A673 (cell line): ENCODE data around the gene IRF2BP2. TPM values are rescaled to one million over a fixed set of nuclear protein-coding genes. Genes with fewer than 3 reads are reported as not detected.

Source experiments
- BruUV-seq: library from RNA; stranded (reverse); fragments of 400-500 nt; replicated peaks from 2 replicates; lab custom pipeline; 2021; lab: Mats Ljungman, UMichigan
- CTCF ChIA-PET: fragments of 300-600 bp; sonication (Branson Sonifier 250); formaldehyde crosslinking; loops from one replicate; lab custom pipeline; 2022; ENCODE audit warnings: antibody characterized with exemption; lab: Charles Lee
- POLR2A ChIA-PET: fragments of 300-600 bp; sonication (Branson Sonifier 250); formaldehyde crosslinking; loops from one replicate; lab custom pipeline; 2022; ENCODE audit warnings: antibody characterized with exemption; ENCODE audit not compliant: low non-redundant PET; lab: Charles Lee
- DNase-seq: peaks from one replicate; pipeline ENCODE4 v3.0.0-alpha.2; 2015; ENCODE audit warnings: low spot score
- H3K27ac ChIP-seq: fragments of 200-600 bp; sonication (generic); 2 replicates; pipeline ENCODE4 v1.5.1; 2016; ENCODE audit warnings: mixed run types, low read depth, mild to moderate bottlenecking, mixed read lengths, antibody characterized with exemption, low read length; ENCODE audit not compliant: poor library complexity, severe bottlenecking
- H3K27me3 ChIP-seq: fragments of 200-600 bp; sonication (generic); replicated peaks from 2 replicates; pipeline ENCODE4 v1.6.1; 2017; ENCODE audit warnings: mixed run types, low read depth, mild to moderate bottlenecking, mixed read lengths, antibody characterized with exemption, low read length; ENCODE audit not compliant: insufficient read depth, poor library complexity
- H3K36me3 ChIP-seq: fragments of 200-600 bp; sonication (generic); 2 replicates; pipeline ENCODE4 v1.6.1; 2016; ENCODE audit warnings: mixed run types, mild to moderate bottlenecking, mixed read lengths, antibody characterized with exemption, low read length; ENCODE audit not compliant: insufficient read depth, poor library complexity, severe bottlenecking
- H3K4me1 ChIP-seq: fragments of 200-600 bp; sonication (generic); 2 replicates; pipeline ENCODE4 v1.6.1; 2017; ENCODE audit warnings: mixed run types, mild to moderate bottlenecking, mixed read lengths, antibody characterized with exemption, low read length; ENCODE audit not compliant: insufficient read depth, poor library complexity, severe bottlenecking
- H3K4me3 ChIP-seq: fragments of 200-600 bp; sonication (generic); 2 replicates; pipeline ENCODE4 v1.5.1; 2016; ENCODE audit warnings: low read depth, mixed run types, mild to moderate bottlenecking, mixed read lengths, low read length; ENCODE audit not compliant: poor library complexity, severe bottlenecking
- H3K9me3 ChIP-seq: fragments of 200-600 bp; sonication (generic); 2 replicates; pipeline ENCODE4 v1.6.1; 2016; ENCODE audit warnings: mixed run types, low read depth, mild to moderate bottlenecking, mixed read lengths, antibody characterized with exemption, low read length; ENCODE audit not compliant: poor library complexity, severe bottlenecking
- CTCF ChIP-seq: fragments of 300-800, 200-600 bp; sonication (generic); conservative IDR thresholded peaks from 2 replicates; pipeline ENCODE4 v1.5.1; 2017; ENCODE audit warnings: low read depth, mild to moderate bottlenecking, antibody characterized with exemption, low read length, moderate library complexity, mixed read lengths
- EZH2 ChIP-seq: fragments of 200-600 bp; sonication (generic); IDR thresholded peaks from 2 replicates; pipeline ENCODE4 v1.6.1; 2017; ENCODE audit warnings: borderline replicate concordance, low read depth, mild to moderate bottlenecking, mixed read lengths, antibody characterized with exemption, low read length; ENCODE audit not compliant: poor library complexity, severe bottlenecking
- intact Hi-C: fragments of 100-400 bp; cut with micrococcal nuclease; formaldehyde crosslinking; loops from one replicate; pipeline ENCODE4 v1.10.0; 2022; ENCODE audit not compliant: unreplicated experiment
- total RNA-seq: library from RNA; stranded (reverse); gene quantifications from 2 replicates; pipeline ENCODE4 v1.2.3, GENCODE V29; 2021

IRF2BP2 gene
- total RNA-seq, 1 experiment from 2014 or later = 43.8 TPM

DNA sequence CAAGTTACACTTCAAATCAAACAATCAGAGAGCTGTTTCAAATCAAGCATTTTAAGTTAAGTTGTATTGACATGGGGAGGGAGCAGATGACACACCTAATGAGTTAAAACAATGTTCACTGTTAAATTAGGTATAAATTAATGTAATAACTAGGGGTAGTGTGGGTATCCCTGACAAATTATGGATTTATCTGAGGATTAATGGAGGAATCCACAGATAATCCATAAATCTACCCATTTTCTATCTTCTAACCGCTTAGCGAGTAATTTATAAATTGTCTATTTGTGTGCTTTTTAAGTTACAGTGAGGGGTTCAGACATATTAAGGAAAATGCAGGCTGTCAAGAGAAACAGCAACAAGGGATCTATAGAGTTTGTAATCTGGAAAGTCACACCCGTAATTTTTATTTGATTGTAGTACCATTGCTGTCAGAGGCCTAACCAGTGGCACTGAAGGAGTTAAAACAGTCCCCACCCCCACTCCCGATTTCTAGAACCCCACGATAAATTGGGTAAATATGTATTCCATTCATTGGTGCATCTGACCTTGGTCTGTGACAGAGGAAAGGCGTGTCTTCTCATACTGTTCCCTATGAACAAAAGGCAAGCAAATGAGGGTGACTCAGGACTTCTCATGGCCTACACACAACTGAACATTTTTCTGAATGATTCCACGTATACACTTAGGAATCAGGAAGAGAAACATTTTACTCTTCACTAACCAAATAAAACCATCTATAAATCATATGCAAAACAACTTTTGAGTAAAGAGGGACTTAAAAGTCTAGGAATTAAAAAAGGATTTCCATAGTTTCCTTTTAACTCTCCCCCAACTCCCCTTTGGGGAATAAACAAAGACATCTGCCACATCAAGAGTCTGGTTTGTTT is 7.4 kb downstream of the IRF2BP2 start:
- no peak for TF ChIP-seq EZH2
- TF ChIP-seq CTCF = no peak
- no TSS peak for BruUV-seq
- POLR2A ChIA-PET = no interaction called here
- Histone ChIP-seq H3K36me3 (peaks cover 39% of the 10 kb centered on the region), H3K27ac (peak overlapping the region; percentile 82), H3K9me3 (no peaks in the 10 kb centered on the region), H3K4me3 (peak overlapping the region; percentile 58), H3K4me1 (peaks cover 63% of the 10 kb centered on the region), H3K27me3 (no peaks in the 10 kb centered on the region)
- intact Hi-C loops = loop anchor here (2.0 to 10.0 kb wide), 3 partner anchors 104 to 488 kb away; no protein-coding TSS in a partner anchor
- peak; percentile 74 for DNase-seq
- CTCF ChIA-PET = no interaction called here

- H3K4me1 ChIP-seq = peaks cover 63% of the 10 kb centered on the region
Observed at GRCh38 chr1:234601301-234602017, 8.5 kb downstream of the IRF2BP2 start.

More at GRCh38 chr1:234601301-234602017, 8.5 kb downstream of the IRF2BP2 start:
- TF ChIP-seq EZH2 (no peak), CTCF (no peak)
- H3K27ac ChIP-seq = peak overlapping the region; percentile 86
- intact Hi-C loops = loop anchor here (2.0 to 10.0 kb wide), 3 partner anchors 103 to 487 kb away; no protein-coding TSS in a partner anchor
- ChIA-PET POLR2A (no interaction called here), CTCF (no interaction called here)
- peak overlapping the region; percentile 58 for H3K4me3 ChIP-seq
- H3K9me3 ChIP-seq = no peaks in the 10 kb centered on the region
- H3K36me3 ChIP-seq = peaks cover 27% of the 10 kb centered on the region
- no peaks in the 10 kb centered on the region for H3K27me3 ChIP-seq
- no TSS peak for BruUV-seq
- peak; percentile 63 for DNase-seq
